SK-N-SH (cell line): ENCODE measurements around the gene TRIP6. TPM values are rescaled to one million over a fixed set of nuclear protein-coding genes. Genes with fewer than 3 reads are reported as not detected.

Source experiments
- CTCF ChIA-PET: fragments of 300-600, 350-600 bp; formaldehyde crosslinking; extraction: SDS; loops from one replicate; lab custom pipeline; 2021; lab: Yijun Ruan, JAX
- POLR2A ChIA-PET: fragments of 350-600 bp; sonication (Branson Sonifier 250); formaldehyde crosslinking; extraction: SDS; loops from one replicate; lab custom pipeline; 2020; ENCODE audit warnings: antibody characterized with exemption, inconsistent platforms; lab: Yijun Ruan, JAX
- DNase-seq: peaks from one replicate; pipeline ENCODE4 v3.0.0; 2012
- H2AFZ ChIP-seq: fragments of 200-600 bp; sonication (generic); 2 replicates; pipeline ENCODE4 v1.8.1; 2016; ENCODE audit warnings: antibody characterized with exemption, mild to moderate bottlenecking, low read depth
- H3F3A ChIP-seq: fragments of 200-600 bp; sonication (generic); replicated peaks from 2 replicates; pipeline ENCODE3; 2016; ENCODE audit warnings: antibody characterized with exemption, mild to moderate bottlenecking; ENCODE audit not compliant: insufficient read depth
- H3K27ac ChIP-seq, 2 experiments: fragments of 200-500 bp in 1 of 2; fragments of 200-600 bp in 1 of 2; sonication (Bioruptor generic) in 1 of 2; sonication (generic), shearing (Covaris generic) in 1 of 2; 2 replicates each; pipeline versions ENCODE4 v1.5.1 to v1.6.1; 2014 to 2016; ENCODE audit warnings: low read depth in 2 of 2, inconsistent platforms in 1 of 2, low read length in 1 of 2, mild to moderate bottlenecking in 1 of 2, mixed read lengths in 1 of 2
- H3K27me3 ChIP-seq: fragments of 200-600 bp; sonication (generic), shearing (Covaris generic); 2 replicates; pipeline ENCODE4 v1.6.1; 2016; ENCODE audit warnings: mixed run types; ENCODE audit not compliant: insufficient read depth
- H3K36me3 ChIP-seq, 2 experiments: fragments of 200-500 bp in 1 of 2; fragments of 200-600 bp in 1 of 2; sonication (Bioruptor generic) in 1 of 2; sonication (generic) in 1 of 2; replicated peaks in 1 of 2; 2 replicates each; pipeline versions ENCODE3 to v1.5.1; 2014 to 2016; ENCODE audit warnings: low read length in 1 of 2, mild to moderate bottlenecking in 1 of 2; ENCODE audit not compliant: insufficient read depth in 2 of 2, control insufficient read depth in 1 of 2
- H3K4me1 ChIP-seq, 2 experiments: fragments of 200-500 bp in 1 of 2; fragments of 200-600 bp in 1 of 2; sonication (Bioruptor generic) in 1 of 2; sonication (generic), shearing (Covaris generic) in 1 of 2; 2 replicates each; pipeline versions ENCODE4 v1.5.1 to v1.6.1; 2014 to 2016; ENCODE audit warnings: low read depth in 1 of 2, low read length in 1 of 2, mixed run types in 1 of 2; ENCODE audit not compliant: insufficient read depth in 2 of 2, control insufficient read depth in 1 of 2
- H3K4me2 ChIP-seq: fragments of 200-600 bp; sonication (generic), shearing (Covaris generic); 2 replicates; pipeline ENCODE4 v1.6.1; 2017; ENCODE audit warnings: mixed run types
- H3K4me3 ChIP-seq, 2 experiments: fragments of 200-500 bp in 1 of 2; fragments of 200-600 bp in 1 of 2; sonication (Bioruptor generic) in 1 of 2; sonication (generic), shearing (Covaris generic) in 1 of 2; 2 replicates each; pipeline versions ENCODE4 v1.5.1 to v1.8.1; 2014 to 2016; ENCODE audit warnings: low read depth in 2 of 2, inconsistent platforms in 1 of 2, low read length in 1 of 2, mild to moderate bottlenecking in 1 of 2, mixed read lengths in 1 of 2, moderate library complexity in 1 of 2
- H3K79me2 ChIP-seq: fragments of 200-600 bp; sonication (generic); 2 replicates; pipeline ENCODE4 v1.8.1; 2017; ENCODE audit warnings: mild to moderate bottlenecking; ENCODE audit not compliant: insufficient read depth
- H3K9ac ChIP-seq: fragments of 200-600 bp; sonication (generic); 2 replicates; pipeline ENCODE4 v1.6.1; 2017; ENCODE audit warnings: mixed run types
- H3K9me2 ChIP-seq: fragments of 200-600 bp; sonication (generic); 2 replicates; pipeline ENCODE4 v1.6.1; 2017; ENCODE audit warnings: mixed run types
- H3K9me3 ChIP-seq: fragments of 200-600 bp; sonication (generic); 2 replicates; pipeline ENCODE4 v1.6.1; 2017; ENCODE audit warnings: mixed run types, mild to moderate bottlenecking, moderate library complexity
- H4K20me1 ChIP-seq: fragments of 200-600 bp; sonication (generic); 2 replicates; pipeline ENCODE4 v1.6.1; 2017; ENCODE audit warnings: mild to moderate bottlenecking, mixed run types; ENCODE audit not compliant: insufficient read depth
- CHD2 ChIP-seq: fragments of 150-350 bp; IDR thresholded peaks from 2 replicates; pipeline ENCODE4 v1.6.1; 2018; ENCODE audit warnings: low read length; ENCODE audit not compliant: partially characterized antibody
- EP300 ChIP-seq, 2 experiments: IDR thresholded peaks; 2 replicates each; pipeline versions ENCODE4 v1.4.0 to v1.6.1; 2012; ENCODE audit warnings: borderline replicate concordance in 1 of 2, low read depth in 1 of 2, low read length in 1 of 2
- FOXJ3 ChIP-seq: sonication (generic); formaldehyde crosslinking; IDR thresholded peaks from 2 replicates; pipeline ENCODE4 v1.5.1; 2020; ENCODE audit warnings: mild to moderate bottlenecking, missing genetic modification reagents
- FOXM1 ChIP-seq: IDR thresholded peaks from 2 replicates; pipeline ENCODE4 v1.4.0; 2012; ENCODE audit warnings: low read depth, mild to moderate bottlenecking
- RAD21 ChIP-seq: IDR thresholded peaks from 2 replicates; pipeline ENCODE4 v1.6.1; 2012; ENCODE audit warnings: mild to moderate bottlenecking, low read length
- RFX5 ChIP-seq: IDR thresholded peaks from 2 replicates; pipeline ENCODE4 v1.6.1; 2012; ENCODE audit warnings: mild to moderate bottlenecking, improper control_type of control experiment, low read length
- SIN3A ChIP-seq: IDR thresholded peaks from 2 replicates; pipeline ENCODE4 v1.6.1; 2012; ENCODE audit warnings: low read depth, mild to moderate bottlenecking, low read length, moderate library complexity, borderline replicate concordance
- YY1 ChIP-seq: IDR thresholded peaks from 2 replicates; pipeline ENCODE4 v1.4.0; 2012; ENCODE audit warnings: low read depth, mild to moderate bottlenecking
- whole genome bisulfite sequencing: methylation state at CpG from one replicate; pipeline ENCODE4 v1.1.6; 2017; ENCODE audit warnings: low lambda C conversion rate; 5-methylcytosine and 5-hydroxymethylcytosine counted together
- polyA plus RNA-seq, 3 experiments: library from polyadenylated mRNA; depleted of rRNA; stranded (reverse); fragments of >200 nt; gene quantifications; 2 replicates each; pipeline ENCODE4 v1.2.3, GENCODE V29; 2012
- TF ChIP-seq, protein P1 (sequence below): fragments of 150-350 bp; IDR thresholded peaks from 2 replicates; pipeline ENCODE4 v1.6.1; 2016; ENCODE audit warnings: mild to moderate bottlenecking, low read depth, low read length
- TF ChIP-seq, protein P2 (sequence below): IDR thresholded peaks from 2 replicates; pipeline ENCODE4 v1.4.0; 2012; ENCODE audit warnings: low read depth, borderline replicate concordance
- TF ChIP-seq, protein P3 (sequence below): IDR thresholded peaks from 2 replicates; pipeline ENCODE4; 2012
- TF ChIP-seq, protein P4 (sequence below): IDR thresholded peaks from 2 replicates; pipeline ENCODE4 v1.4.0; 2012; ENCODE audit warnings: low read depth

Gene TRIP6
- polyA plus RNA-seq, 1 of the 3 experiments (the other 2 are of a cell fraction): 6.5 TPM

DNA sequence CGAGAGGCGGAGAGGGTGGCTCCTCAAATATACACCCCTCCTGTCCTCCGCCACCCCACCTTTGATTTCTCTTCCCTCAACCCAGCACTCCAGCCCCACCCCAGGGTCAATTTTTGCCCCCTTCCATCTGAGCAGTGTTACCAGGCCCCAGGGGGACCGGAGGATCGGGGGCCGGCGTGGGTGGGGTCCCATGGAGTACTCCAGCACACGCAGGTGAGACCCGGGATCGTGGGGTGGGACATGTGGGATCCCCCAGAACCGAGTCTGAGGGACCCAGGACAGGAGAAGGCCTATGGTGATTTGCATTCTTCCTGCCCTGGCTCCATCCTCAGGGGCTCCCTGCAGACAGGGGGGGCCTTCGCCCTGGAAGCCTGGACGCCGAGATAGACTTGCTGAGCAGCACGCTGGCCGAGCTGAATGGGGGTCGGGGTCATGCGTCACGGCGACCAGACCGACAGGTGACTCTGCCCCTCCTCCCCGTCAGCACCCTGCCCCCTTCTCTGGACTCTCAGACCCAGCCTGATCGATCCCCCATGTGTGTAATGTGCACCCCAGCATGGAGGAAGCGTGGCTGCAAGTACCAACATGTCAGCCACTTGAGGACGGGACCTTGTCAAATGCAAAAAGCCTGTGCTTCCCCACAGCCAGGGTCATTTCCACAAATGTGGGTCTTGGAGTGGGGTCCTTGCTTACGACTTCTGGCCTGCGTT lies 744 bp downstream of the TRIP6 start:
- no peaks in the 10 kb centered on the region for H3K27me3 ChIP-seq
- no peaks in the 10 kb centered on the region for H3K9me3 ChIP-seq
- no peaks in the 10 kb centered on the region for H3K79me2 ChIP-seq
- H3F3A ChIP-seq: peaks cover 27% of the 10 kb centered on the region
- H3K4me1 ChIP-seq: peaks cover 2 to 19% of the 10 kb centered on the region in 2 experiments; a peak in 3 of 4 replicates
- peak overlapping the region in 1 of 2 experiments; percentile 43; a peak in 1 of 4 replicates for H3K27ac ChIP-seq
- DNase-seq: peak; percentile 46
- CTCF ChIA-PET: no interaction called here
- POLR2A ChIA-PET: no interaction called here
- no peaks in the 10 kb centered on the region for H3K9me2 ChIP-seq
- TF ChIP-seq, protein P1, sequence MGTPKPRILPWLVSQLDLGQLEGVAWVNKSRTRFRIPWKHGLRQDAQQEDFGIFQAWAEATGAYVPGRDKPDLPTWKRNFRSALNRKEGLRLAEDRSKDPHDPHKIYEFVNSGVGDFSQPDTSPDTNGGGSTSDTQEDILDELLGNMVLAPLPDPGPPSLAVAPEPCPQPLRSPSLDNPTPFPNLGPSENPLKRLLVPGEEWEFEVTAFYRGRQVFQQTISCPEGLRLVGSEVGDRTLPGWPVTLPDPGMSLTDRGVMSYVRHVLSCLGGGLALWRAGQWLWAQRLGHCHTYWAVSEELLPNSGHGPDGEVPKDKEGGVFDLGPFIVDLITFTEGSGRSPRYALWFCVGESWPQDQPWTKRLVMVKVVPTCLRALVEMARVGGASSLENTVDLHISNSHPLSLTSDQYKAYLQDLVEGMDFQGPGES: no peak
- no peak for TF ChIP-seq RFX5
- TF ChIP-seq FOXM1: no peak
- no peak for TF ChIP-seq RAD21
- TF ChIP-seq, protein P2, sequence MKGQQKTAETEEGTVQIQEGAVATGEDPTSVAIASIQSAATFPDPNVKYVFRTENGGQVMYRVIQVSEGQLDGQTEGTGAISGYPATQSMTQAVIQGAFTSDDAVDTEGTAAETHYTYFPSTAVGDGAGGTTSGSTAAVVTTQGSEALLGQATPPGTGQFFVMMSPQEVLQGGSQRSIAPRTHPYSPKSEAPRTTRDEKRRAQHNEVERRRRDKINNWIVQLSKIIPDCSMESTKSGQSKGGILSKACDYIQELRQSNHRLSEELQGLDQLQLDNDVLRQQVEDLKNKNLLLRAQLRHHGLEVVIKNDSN: no peak
- TF ChIP-seq, protein P3, sequence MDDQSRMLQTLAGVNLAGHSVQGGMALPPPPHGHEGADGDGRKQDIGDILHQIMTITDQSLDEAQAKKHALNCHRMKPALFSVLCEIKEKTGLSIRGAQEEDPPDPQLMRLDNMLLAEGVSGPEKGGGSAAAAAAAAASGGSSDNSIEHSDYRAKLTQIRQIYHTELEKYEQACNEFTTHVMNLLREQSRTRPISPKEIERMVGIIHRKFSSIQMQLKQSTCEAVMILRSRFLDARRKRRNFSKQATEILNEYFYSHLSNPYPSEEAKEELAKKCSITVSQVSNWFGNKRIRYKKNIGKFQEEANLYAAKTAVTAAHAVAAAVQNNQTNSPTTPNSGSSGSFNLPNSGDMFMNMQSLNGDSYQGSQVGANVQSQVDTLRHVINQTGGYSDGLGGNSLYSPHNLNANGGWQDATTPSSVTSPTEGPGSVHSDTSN: no peak
- TF ChIP-seq EP300 (IDR thresholded peaks at IDR 0.05; ENCODE audit: borderline replicate concordance in 1 of 2, low read depth in 1 of 2, low read length in 1 of 2): no peak
- TF ChIP-seq FOXJ3 (CRISPR knock-in tag): no peak
- no peak for TF ChIP-seq CHD2
- no peak for TF ChIP-seq YY1
- no peak for TF ChIP-seq SIN3A
- TF ChIP-seq, protein P4, sequence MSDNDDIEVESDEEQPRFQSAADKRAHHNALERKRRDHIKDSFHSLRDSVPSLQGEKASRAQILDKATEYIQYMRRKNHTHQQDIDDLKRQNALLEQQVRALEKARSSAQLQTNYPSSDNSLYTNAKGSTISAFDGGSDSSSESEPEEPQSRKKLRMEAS: no peak
- TF ChIP-seq, all 33 proteins: peak for 0
- Histone ChIP-seq H2AFZ (no peak overlapping the region), H3K4me2 (peak overlapping the region; percentile 25; the same call in 1 of the 2 replicates), H4K20me1 (no peaks in the 10 kb centered on the region), H3K36me3 (peaks cover 3 to 10% of the 10 kb centered on the region in 2 experiments), H3K9ac (peak overlapping the region; percentile 31; the same call in 1 of the 2 replicates), H3K4me3 (no peak overlapping the region)
- 93% methylated on average over 24 of the region's 27 CpGs for WGBS
